Activated naive CD8-positive, alpha-beta T cell treated with anti-CD3 and anti-CD28 coated beads for 36 hours (primary cell): Measurements from ENCODE around the gene ATP5ME. TPM values are rescaled to one million over a fixed set of nuclear protein-coding genes. Genes with fewer than 3 reads are reported as not detected.

Source experiments
- DNase-seq: peaks from one replicate; pipeline ENCODE4 v3.0.0; 2021
- H3K27ac Mint-ChIP-seq: one replicate; pipeline ENCODE4 v1.8.0; 2022; ENCODE audit warnings: mild to moderate bottlenecking, moderate library complexity, mixed read lengths
- H3K27me3 Mint-ChIP-seq: one replicate; pipeline ENCODE4 v1.8.0; 2022; ENCODE audit warnings: mild to moderate bottlenecking, mixed read lengths
- H3K36me3 Mint-ChIP-seq: one replicate; pipeline ENCODE4 v1.8.0; 2021; ENCODE audit warnings: mild to moderate bottlenecking, mixed read lengths
- H3K4me1 Mint-ChIP-seq: one replicate; pipeline ENCODE4 v1.8.0; 2021; ENCODE audit warnings: mixed read lengths
- H3K4me3 Mint-ChIP-seq: one replicate; pipeline ENCODE4 v1.8.0; 2022; ENCODE audit warnings: mild to moderate bottlenecking, moderate library complexity, mixed read lengths
- H3K9me3 Mint-ChIP-seq: one replicate; pipeline ENCODE4 v1.8.0; 2022; ENCODE audit warnings: mixed read lengths
- total RNA-seq, 2 experiments: library from RNA; stranded (reverse); gene quantifications; one replicate each; pipeline ENCODE4 v1.2.3, GENCODE V29; 2021

ATP5ME gene
- total RNA-seq, 2 experiments from 2014 or later: 284 to 287 TPM

GRCh38 chr4:632926-633325 is 41.1 kb downstream of the ATP5ME start:
- no peaks in the 10 kb centered on the region for H3K36me3 Mint-ChIP-seq
- H3K27me3 Mint-ChIP-seq: peaks cover 8% of the 10 kb centered on the region
- H3K4me1 Mint-ChIP-seq: no peaks in the 10 kb centered on the region
- H3K27ac Mint-ChIP-seq: no peak overlapping the region
- no peak overlapping the region for H3K4me3 Mint-ChIP-seq
- peaks cover 2% of the 10 kb centered on the region for H3K9me3 Mint-ChIP-seq
- DNase-seq: no peak

- H3K27ac Mint-ChIP-seq: no peak overlapping the region
- peaks cover 3% of the 10 kb centered on the region for H3K27me3 Mint-ChIP-seq
- no peaks in the 10 kb centered on the region for H3K4me1 Mint-ChIP-seq
- no peak for DNase-seq
- H3K4me3 Mint-ChIP-seq: no peak overlapping the region
- no peaks in the 10 kb centered on the region for H3K36me3 Mint-ChIP-seq
- H3K9me3 Mint-ChIP-seq: peaks cover 2% of the 10 kb centered on the region
Measured at GRCh38 chr4:632196-632790, 41.8 kb downstream of the ATP5ME start.

GRCh38 chr4:630656-631055 is 43.4 kb downstream of the ATP5ME start:
- no peaks in the 10 kb centered on the region for H3K36me3 Mint-ChIP-seq
- H3K9me3 Mint-ChIP-seq: peaks cover 2% of the 10 kb centered on the region
- no peak for DNase-seq
- no peak overlapping the region for H3K4me3 Mint-ChIP-seq
- no peak overlapping the region for H3K27ac Mint-ChIP-seq
- no peaks in the 10 kb centered on the region for H3K4me1 Mint-ChIP-seq
- peaks cover 10% of the 10 kb centered on the region for H3K27me3 Mint-ChIP-seq

- DNase-seq: no peak
- no peak overlapping the region for H3K4me3 Mint-ChIP-seq
- H3K27me3 Mint-ChIP-seq: peaks cover 8% of the 10 kb centered on the region
- H3K9me3 Mint-ChIP-seq: peaks cover 2% of the 10 kb centered on the region
- H3K4me1 Mint-ChIP-seq: no peaks in the 10 kb centered on the region
- H3K27ac Mint-ChIP-seq: no peak overlapping the region
- no peaks in the 10 kb centered on the region for H3K36me3 Mint-ChIP-seq
Measured at GRCh38 chr4:629915-630641, 44.0 kb downstream of the ATP5ME start.

GRCh38 chr4:629636-629914 is 44.5 kb downstream of the ATP5ME start:
- no peaks in the 10 kb centered on the region for H3K36me3 Mint-ChIP-seq
- no peak for DNase-seq
- H3K4me3 Mint-ChIP-seq: no peak overlapping the region
- H3K4me1 Mint-ChIP-seq: no peaks in the 10 kb centered on the region
- no peak overlapping the region for H3K27ac Mint-ChIP-seq
- H3K27me3 Mint-ChIP-seq: peaks cover 8% of the 10 kb centered on the region
- H3K9me3 Mint-ChIP-seq: peaks cover 2% of the 10 kb centered on the region

- Mint-ChIP-seq H3K27ac (no peak overlapping the region), H3K4me1 (no peaks in the 10 kb centered on the region), H3K27me3 (peaks cover 8% of the 10 kb centered on the region), H3K9me3 (peaks cover 2% of the 10 kb centered on the region), H3K36me3 (no peaks in the 10 kb centered on the region), H3K4me3 (no peak overlapping the region)
- no peak for DNase-seq
Measured at GRCh38 chr4:628821-629635, 45.0 kb downstream of the ATP5ME start.

GRCh38 chr4:628311-628741 is 45.8 kb downstream of the ATP5ME start:
- H3K27ac Mint-ChIP-seq: no peak overlapping the region
- H3K9me3 Mint-ChIP-seq: peaks cover 2% of the 10 kb centered on the region
- peaks cover 8% of the 10 kb centered on the region for H3K27me3 Mint-ChIP-seq
- no peak for DNase-seq
- no peaks in the 10 kb centered on the region for H3K4me1 Mint-ChIP-seq
- no peaks in the 10 kb centered on the region for H3K36me3 Mint-ChIP-seq
- no peak overlapping the region for H3K4me3 Mint-ChIP-seq

GRCh38 chr4:627347-628125 is 46.5 kb downstream of the ATP5ME start:
- no peaks in the 10 kb centered on the region for H3K4me1 Mint-ChIP-seq
- H3K27me3 Mint-ChIP-seq: peaks cover 8% of the 10 kb centered on the region
- H3K4me3 Mint-ChIP-seq: no peak overlapping the region
- peaks cover 2% of the 10 kb centered on the region for H3K9me3 Mint-ChIP-seq
- no peaks in the 10 kb centered on the region for H3K36me3 Mint-ChIP-seq
- H3K27ac Mint-ChIP-seq: no peak overlapping the region
- no peak for DNase-seq

- Mint-ChIP-seq H3K36me3 (no peaks in the 10 kb centered on the region), H3K27ac (no peak overlapping the region), H3K27me3 (peaks cover 11% of the 10 kb centered on the region), H3K4me1 (no peaks in the 10 kb centered on the region), H3K4me3 (no peak overlapping the region), H3K9me3 (no peaks in the 10 kb centered on the region)
- no peak for DNase-seq
Measured at GRCh38 chr4:626201-627091, 47.6 kb downstream of the ATP5ME start.

GRCh38 chr4:625631-626161 is 48.4 kb downstream of the ATP5ME start:
- peaks cover 11% of the 10 kb centered on the region for H3K27me3 Mint-ChIP-seq
- H3K4me3 Mint-ChIP-seq: no peak overlapping the region
- no peaks in the 10 kb centered on the region for H3K36me3 Mint-ChIP-seq
- no peak overlapping the region for H3K27ac Mint-ChIP-seq
- no peak for DNase-seq
- no peaks in the 10 kb centered on the region for H3K4me1 Mint-ChIP-seq
- no peaks in the 10 kb centered on the region for H3K9me3 Mint-ChIP-seq

- Mint-ChIP-seq H3K4me3 (no peak within 1 kb of the TSS), H3K27ac (no peak within 1 kb of the TSS), H3K36me3 (no peaks in the 10 kb centered on the region), H3K9me3 (no peaks in the 10 kb centered on the region), H3K4me1 (no peaks in the 10 kb centered on the region), H3K27me3 (peaks cover 11% of the 10 kb centered on the region)
- no peak for DNase-seq
Measured at GRCh38 chr4:624705-625590, 49.1 kb downstream of the ATP5ME start, which contains the start of gene PDE6B. Gene PDE6B (plus strand): TSS chr4:625573. CDS start chr4:625627, 54 bp downstream.

- no peaks in the 10 kb centered on the region for H3K9me3 Mint-ChIP-seq
- no peak overlapping the region for H3K27ac Mint-ChIP-seq
- no peaks in the 10 kb centered on the region for H3K4me1 Mint-ChIP-seq
- no peak overlapping the region for H3K4me3 Mint-ChIP-seq
- peaks cover 11% of the 10 kb centered on the region for H3K27me3 Mint-ChIP-seq
- H3K36me3 Mint-ChIP-seq: no peaks in the 10 kb centered on the region
- DNase-seq: no peak
Measured at GRCh38 chr4:623914-624566, 50.0 kb downstream of the ATP5ME start.
